HG02970 (cell line): ENCODE results near the gene NLN.
"Not testable (repeated sequence)": the region's sequence is repeated elsewhere in the genome, so short reads cannot be mapped to it uniquely, and the experiment has no call there.

Experiments
- ATAC-seq: cut with Tn5 transposase; IDR thresholded peaks from one replicate; pipeline ENCODE4 v1.9.1; 2021; ENCODE audit warnings: mild to moderate bottlenecking, moderate library complexity, moderate number of reproducible peaks; ENCODE audit not compliant: unreplicated experiment, low FRiP score

Gene NLN

GRCh38 chr5:65805089-65805488, 83.1 kb downstream of the NLN start:
- no peak for ATAC-seq

- not testable (repeated sequence) for ATAC-seq
These were observed 85.5 kb downstream of the NLN start for GRCh38 chr5:65807494-65807893.

GRCh38 chr5:65808251-65808741, 86.3 kb downstream of the NLN start:
- ATAC-seq, result no peak

DNA sequence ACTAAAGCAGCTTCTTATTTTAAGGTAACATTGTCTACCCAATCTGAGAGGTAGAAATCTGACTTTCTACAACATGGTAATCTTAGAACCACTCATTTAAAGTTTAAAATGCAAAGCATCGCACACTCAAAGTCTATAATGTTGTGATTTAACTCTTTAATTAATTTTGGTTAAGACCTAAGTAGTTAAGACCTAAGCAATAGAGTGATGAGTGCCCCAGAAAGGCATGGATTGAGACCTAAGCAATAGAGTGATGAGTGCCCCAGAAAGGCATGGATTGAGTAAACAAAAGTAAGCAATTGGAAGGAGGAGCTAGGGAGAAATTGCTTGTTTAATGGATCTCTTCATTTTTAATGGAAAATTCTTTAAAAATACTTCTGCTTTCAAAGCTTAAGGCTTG, 86.8 kb downstream of the NLN start:
- no peak for ATAC-seq

DNA sequence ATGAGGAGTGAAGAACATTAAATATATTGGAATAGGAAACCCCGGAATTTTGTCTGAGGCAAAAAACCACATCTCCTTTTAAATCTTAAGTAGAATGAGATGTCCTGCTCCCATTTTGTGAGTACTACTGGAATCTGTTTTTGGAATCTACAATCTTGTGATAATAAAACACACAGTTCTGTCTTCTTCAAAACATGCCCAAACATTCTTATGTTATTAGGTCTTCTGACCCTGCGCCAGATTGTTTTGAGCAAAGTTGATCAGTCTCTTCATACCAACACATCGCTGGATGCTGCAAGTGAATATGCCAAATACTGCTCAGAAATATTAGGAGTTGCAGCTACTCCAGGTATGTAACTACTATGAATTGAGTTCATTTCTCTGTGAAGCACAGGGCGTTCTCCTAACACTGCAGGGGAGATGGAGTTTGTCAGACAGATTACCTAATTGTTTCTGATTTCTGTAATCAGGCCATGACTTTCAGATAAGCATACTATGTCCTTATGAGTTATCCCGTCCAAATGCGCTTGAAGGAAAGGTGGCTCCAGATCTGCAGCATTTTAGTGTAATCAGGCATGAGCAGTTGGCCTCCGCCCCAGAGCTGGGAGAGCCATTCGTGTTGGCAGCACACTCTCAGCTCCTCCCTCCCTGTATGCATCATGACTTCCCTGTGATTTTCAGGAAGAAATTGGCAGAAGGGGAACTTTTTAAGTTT, 88.0 kb downstream of the NLN start:
- no peak for ATAC-seq

GRCh38 chr5:65811004-65811403, 89.0 kb downstream of the NLN start:
- no peak for ATAC-seq

- ATAC-seq, result no peak
These were observed 89.9 kb downstream of the NLN start for GRCh38 chr5:65811885-65812284.

DNA sequence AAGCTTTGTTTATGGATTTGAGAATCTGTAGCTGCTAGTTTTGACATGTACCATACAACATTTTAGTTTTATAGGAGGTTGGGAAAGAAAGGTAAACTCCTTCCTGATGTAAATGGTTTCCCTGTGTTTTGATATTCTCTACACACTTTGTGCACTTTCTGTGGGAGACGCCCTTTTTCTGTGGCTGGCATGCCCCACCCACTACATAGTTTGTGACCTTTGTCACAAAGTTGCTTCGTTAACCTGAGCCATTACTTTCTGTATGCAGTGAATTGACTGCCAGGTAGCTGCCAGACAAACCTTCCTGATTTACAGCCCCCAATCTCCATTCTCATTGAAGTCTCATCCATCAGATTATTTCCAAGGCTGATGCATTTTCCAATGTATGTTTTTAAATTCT, 90.6 kb downstream of the NLN start:
- ATAC-seq, result no peak

DNA sequence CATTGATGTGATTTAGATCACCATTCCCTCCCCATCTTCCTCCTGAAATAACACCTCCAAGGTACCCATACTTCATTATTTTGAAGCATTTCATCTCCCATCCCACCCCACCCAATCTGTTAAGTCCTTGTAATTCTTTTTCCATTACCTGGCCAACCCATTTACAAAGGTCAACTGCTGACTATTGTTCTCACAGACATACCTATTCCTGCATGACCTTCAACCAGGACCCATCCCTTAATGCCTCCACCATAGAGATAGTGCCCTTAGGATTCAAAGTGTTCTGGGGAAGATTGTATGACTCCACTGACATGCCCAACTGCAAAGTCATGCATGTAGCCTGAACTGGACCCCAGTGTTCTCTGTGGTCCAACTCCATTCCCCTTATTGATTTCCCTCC, 91.2 kb downstream of the NLN start:
- no peak for ATAC-seq

GRCh38 chr5:65815161-65815560, 93.2 kb downstream of the NLN start:
- ATAC-seq, result no peak

DNA sequence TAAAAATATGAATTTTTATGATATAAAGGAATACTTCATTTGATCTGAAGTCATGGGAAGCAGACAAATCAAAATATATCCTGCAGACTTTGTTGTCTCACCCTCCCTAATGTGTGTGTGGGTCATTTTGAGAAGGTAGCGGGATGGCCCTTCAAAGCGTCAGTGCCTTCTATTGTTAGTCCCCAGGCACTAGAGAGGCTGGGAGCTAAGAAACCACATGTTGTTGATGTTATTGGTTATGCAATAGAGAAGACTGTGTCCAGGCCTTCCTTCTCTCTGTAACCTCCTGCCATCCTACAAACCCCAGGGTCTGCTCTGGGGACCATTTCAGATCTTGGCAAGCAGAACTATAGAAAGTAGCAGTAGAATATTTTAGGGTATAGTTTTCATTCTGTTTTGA, 94.7 kb downstream of the NLN start:
- ATAC-seq, result no peak

DNA sequence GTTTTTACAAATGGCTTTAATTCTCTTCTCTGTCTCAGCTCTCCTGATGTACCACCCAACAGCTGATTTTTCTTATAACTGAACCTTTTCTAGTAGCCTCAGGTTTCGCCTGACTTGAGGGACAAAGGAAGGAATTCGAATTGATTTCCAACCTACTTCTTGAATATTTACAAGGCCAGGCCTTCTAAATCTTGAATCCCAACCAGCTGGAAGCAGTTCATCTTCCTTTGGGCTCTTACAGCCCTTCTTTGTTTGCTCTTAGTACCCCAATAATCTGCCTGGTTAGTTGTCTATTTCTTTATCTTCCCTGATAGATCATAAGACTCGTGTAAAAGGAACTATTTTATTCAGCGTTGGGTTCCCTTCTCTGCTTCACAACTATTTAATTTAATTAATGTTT, 95.9 kb downstream of the NLN start:
- ATAC-seq, result no peak

- ATAC-seq, result no peak
These were observed 96.6 kb downstream of the NLN start for GRCh38 chr5:65818592-65818991.

DNA sequence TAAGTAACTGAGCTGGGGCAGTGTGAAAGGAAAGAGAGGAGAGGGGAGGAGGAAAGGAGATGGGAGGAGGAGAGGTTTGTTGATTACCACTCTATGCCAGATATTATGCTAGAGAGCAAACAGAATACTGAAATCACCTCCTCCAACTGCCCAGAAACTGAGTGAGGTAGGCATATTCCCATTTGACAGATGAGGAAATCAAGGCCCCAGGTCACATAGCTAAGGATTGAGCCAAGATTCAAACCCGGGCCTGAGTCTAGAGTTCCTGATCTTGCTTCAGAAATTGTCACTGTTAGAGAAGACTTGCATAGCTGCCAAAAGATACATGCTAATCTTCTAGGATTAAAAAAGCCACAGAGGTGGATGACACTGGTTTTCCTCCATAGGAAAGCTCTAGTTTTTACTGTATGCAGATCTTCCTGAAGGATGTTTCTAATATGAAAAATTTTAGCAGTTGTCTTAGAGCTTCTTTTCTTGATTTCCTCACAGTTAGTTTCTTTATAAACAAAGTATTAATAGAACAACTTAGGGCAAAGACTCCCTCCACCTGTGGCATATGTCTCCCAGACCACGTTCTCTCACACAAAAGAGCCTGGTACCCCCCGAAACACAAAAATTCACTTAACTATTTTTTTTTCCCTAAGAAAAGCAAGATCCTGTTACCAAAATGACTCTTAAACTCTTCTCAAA, 97.4 kb downstream of the NLN start:
- no peak for ATAC-seq

GRCh38 chr5:65819905-65820240, 97.9 kb downstream of the NLN start:
- no peak for ATAC-seq

- no peak for ATAC-seq
These were observed 98.4 kb downstream of the NLN start for GRCh38 chr5:65820373-65820772.

DNA sequence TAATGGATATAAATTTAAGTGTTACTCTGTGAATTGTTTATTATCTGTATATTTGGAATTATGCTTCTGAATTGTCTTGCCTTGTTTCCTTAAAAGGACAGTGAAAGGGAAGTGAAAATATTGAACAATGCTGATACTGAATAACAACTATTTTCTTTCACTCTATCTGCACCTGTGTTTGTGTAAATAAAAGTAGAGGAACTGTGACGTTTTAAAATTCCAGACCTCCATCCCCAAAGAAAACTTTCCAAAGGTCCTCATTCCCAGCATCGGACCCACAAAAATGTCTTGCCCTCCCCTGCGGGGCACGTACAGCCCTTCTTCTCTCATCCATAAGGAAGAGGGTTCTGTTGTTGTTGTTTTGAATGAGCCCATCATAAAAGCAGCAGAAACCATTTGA, 100.0 kb downstream of the NLN start:
- ATAC-seq, result no peak

- no peak for ATAC-seq
These were observed 100.7 kb downstream of the NLN start for GRCh38 chr5:65822710-65823109.

DNA sequence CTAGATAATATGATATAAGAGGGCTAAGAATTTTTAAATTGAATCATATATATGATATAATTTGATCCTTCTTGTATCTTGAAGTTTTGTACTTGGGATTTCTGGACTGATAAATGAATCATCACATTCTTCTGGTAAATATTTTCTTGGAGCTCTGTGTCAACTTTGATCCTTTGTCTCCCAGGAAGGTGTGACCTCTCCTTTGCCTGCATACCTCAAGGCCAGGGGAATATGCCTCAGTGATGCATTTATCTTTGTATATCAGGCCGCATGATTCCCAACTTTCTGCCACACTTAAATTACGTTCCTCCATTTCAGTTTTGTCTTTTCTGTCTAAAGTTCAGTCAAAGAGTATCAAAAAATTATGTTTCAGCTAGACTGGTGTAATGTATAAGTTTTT, 101.2 kb downstream of the NLN start:
- ATAC-seq, result no peak

- ATAC-seq, result no peak
These were observed 101.9 kb downstream of the NLN start for GRCh38 chr5:65823845-65824445.

DNA sequence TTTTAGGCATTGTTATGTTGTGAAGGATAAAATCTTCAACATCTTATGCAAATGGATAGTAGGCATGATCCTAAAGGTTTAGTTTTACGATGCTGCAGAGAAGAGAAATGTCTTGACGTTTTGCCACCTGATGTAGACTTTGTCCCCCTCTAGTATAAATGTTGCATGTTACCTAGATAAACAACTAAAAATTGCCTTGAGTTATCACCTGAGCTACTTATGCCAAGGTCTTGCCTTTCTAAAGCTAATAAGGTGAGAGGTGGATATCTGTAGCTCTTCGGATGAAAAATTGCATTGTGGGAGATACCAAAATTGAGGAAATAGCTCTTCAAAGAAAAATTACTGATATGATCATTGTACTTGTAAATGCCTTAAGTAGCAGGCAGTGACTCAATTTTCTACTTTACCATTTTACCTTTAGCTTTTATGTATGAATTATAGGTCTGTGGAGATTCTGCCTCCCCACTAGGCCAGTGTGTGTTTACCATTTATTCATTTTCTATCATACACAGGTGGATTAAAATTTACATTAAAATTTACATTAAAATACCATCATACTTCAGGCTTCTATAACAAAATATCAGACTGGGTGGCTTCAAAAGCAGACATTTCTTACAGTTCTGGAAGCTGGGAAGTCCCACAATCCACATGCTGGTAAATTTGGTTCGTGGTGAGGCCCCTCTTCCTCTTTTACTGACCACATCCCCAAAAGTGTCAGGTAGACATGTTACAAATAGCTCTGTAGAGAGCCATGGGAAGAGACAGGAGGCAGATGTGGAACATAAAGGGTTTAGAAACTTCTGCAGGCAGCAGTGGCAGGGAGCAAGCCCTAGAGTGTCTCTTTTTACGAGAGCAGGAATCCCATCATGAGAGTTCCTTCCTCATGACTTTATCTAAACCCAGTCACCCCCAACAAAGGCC, 103.7 kb downstream of the NLN start:
- no peak for ATAC-seq
